ENCODE measurements around the gene ZNF207. TPM values are rescaled to one million over a fixed set of nuclear protein-coding genes. Genes with fewer than 3 reads are reported as not detected.

The ZNF207 gene
- total and polyA plus RNA-seq, 2 donors (not counting 1 experiment from before 2014, with no cell fraction given), result 135 to 314 TPM

DNA sequence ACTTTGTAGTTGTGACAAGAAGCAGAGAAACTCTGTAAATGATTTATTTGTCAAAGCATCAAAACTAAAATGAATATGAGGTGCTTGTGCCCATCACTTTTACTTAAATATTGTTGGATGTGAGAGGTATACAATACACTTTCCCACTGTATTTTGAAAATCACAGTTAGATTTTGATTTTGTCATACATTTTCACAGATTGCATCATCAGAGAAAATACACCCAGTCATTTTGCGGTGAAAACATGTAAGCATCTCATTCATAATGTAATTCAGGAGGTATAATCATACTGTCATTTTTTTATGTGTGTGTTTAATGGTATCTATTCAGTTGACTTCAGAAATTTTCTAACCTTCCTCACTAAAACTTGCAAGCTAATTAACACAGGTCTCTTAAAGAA lies 11.3 kb downstream of the ZNF207 start:
- H3K9me3 ChIP-seq (ENCODE audit: control extremely low read depth in 1 of 3, control insufficient read depth in 2 of 3, insufficient read depth in 1 of 3, low read length in 2 of 3), result no peaks in the 10 kb centered on the region
- H3K4me3 ChIP-seq (ENCODE audit: control extremely low read depth in 1 of 5, extremely low read depth in 1 of 5, insufficient read depth in 1 of 5, low read depth in 2 of 5, low read length in 4 of 5), result no peak overlapping the region
- no peaks in the 10 kb centered on the region for H3K9me3 Mint-ChIP-seq (ENCODE audit: insufficient read depth)
- no peak overlapping the region for H3K27ac ChIP-seq (ENCODE audit: low read length in 2 of 2)
- peaks cover 75% of the 10 kb centered on the region for H4K20me1 ChIP-seq (ENCODE audit: control insufficient read depth, insufficient read depth, low read length, poor library complexity, severe bottlenecking)
- H2AFZ ChIP-seq (ENCODE audit: insufficient read depth, low read depth, low read length, poor library complexity, severe bottlenecking), result no peak overlapping the region
- peaks cover 0 to 4% of the 10 kb centered on the region in 2 donors for H3K4me1 ChIP-seq (ENCODE audit: control insufficient read depth in 2 of 2, insufficient read depth in 2 of 2, low read length in 2 of 2)
- H3K27me3 ChIP-seq (replicated peaks in 1 of 4; ENCODE audit: control extremely low read depth in 1 of 4, control insufficient read depth in 3 of 4, insufficient read depth in 4 of 4, low read length in 3 of 4), result no peaks in the 10 kb centered on the region
- H3K36me3 ChIP-seq (replicated peaks in 1 of 2; ENCODE audit: control extremely low read depth in 1 of 2, control insufficient read depth in 1 of 2, extremely low read depth in 1 of 2, insufficient read depth in 2 of 2, low read length in 1 of 2), result peaks cover 3 to 86% of the 10 kb centered on the region in 2 experiments
- no peak overlapping the region for H3K9ac ChIP-seq (ENCODE audit: low read length)
- H3K4me3 Mint-ChIP-seq, result no peak overlapping the region
- H3K79me2 ChIP-seq (ENCODE audit: control insufficient read depth, insufficient read depth, low read length), result peaks cover 71% of the 10 kb centered on the region
- DNase-seq, result no peak
- CTCF ChIA-PET, result interaction anchor here (0.6 kb wide), 1 partner anchor 111 kb away, joined by 4 read pairs; no protein-coding TSS in a partner anchor
- intact Hi-C loops (cut with micrococcal nuclease), result no loop called here
- no peaks in the 10 kb centered on the region for H3K27me3 Mint-ChIP-seq
- H3K4me2 ChIP-seq (replicated peaks; ENCODE audit: low read depth, low read length, poor library complexity, severe bottlenecking), result no peak overlapping the region
- no peak for TF ChIP-seq EZH2 (IDR thresholded peaks at IDR 0.05; ENCODE audit: borderline replicate concordance, insufficient read depth, low read depth, low read length, poor library complexity, severe bottlenecking)
- TF ChIP-seq, protein P1, sequence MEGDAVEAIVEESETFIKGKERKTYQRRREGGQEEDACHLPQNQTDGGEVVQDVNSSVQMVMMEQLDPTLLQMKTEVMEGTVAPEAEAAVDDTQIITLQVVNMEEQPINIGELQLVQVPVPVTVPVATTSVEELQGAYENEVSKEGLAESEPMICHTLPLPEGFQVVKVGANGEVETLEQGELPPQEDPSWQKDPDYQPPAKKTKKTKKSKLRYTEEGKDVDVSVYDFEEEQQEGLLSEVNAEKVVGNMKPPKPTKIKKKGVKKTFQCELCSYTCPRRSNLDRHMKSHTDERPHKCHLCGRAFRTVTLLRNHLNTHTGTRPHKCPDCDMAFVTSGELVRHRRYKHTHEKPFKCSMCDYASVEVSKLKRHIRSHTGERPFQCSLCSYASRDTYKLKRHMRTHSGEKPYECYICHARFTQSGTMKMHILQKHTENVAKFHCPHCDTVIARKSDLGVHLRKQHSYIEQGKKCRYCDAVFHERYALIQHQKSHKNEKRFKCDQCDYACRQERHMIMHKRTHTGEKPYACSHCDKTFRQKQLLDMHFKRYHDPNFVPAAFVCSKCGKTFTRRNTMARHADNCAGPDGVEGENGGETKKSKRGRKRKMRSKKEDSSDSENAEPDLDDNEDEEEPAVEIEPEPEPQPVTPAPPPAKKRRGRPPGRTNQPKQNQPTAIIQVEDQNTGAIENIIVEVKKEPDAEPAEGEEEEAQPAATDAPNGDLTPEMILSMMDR (IDR thresholded peaks at IDR 0.05), result no peak
- no peak overlapping the region for H3K27ac Mint-ChIP-seq
- WGBS (ENCODE audit: insufficient coverage), result no CpG with 5 or more reads among the region's 1 CpG
- peaks cover 9% of the 10 kb centered on the region for H3K4me1 Mint-ChIP-seq
- POLR2A ChIA-PET, result no interaction called here
- no peak for ATAC-seq (ENCODE audit: low read depth)

DNA sequence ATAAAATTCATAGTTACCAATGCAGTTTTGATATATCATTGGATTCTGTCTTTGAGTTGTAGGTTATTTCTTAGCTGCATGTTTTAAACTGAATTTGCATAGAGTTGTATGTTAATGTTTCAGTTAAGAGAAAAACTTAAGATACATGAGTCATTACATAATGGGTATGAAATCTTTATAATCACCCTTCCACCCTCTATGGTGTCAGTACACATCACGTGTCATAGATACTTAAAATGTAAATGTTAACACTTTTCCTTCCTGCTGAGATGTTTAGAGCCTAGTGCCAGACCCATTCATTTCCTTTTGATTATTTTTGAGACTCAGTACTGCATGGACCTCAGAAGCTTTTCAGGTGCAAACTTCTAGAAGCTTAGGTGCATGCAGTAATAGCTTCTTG lies 20.5 kb downstream of the ZNF207 start:
- peaks cover 7 to 87% of the 10 kb centered on the region in 2 experiments for H3K36me3 ChIP-seq (replicated peaks in 1 of 2; ENCODE audit: control extremely low read depth in 1 of 2, control insufficient read depth in 1 of 2, extremely low read depth in 1 of 2, insufficient read depth in 2 of 2, low read length in 1 of 2)
- Mint-ChIP-seq H3K4me1 (peaks cover 6% of the 10 kb centered on the region), H3K9me3 (ENCODE audit: insufficient read depth) (no peaks in the 10 kb centered on the region), H3K4me3 (no peak overlapping the region), H3K27me3 (no peaks in the 10 kb centered on the region), H3K27ac (no peak overlapping the region)
- no peak overlapping the region for H3K4me2 ChIP-seq (replicated peaks; ENCODE audit: low read depth, low read length, poor library complexity, severe bottlenecking)
- DNase-seq, result no peak
- H3K27ac ChIP-seq (ENCODE audit: low read length in 2 of 2), result no peak overlapping the region
- H3K9me3 ChIP-seq (ENCODE audit: control extremely low read depth in 1 of 3, control insufficient read depth in 2 of 3, insufficient read depth in 1 of 3, low read length in 2 of 3), result no peaks in the 10 kb centered on the region
- peaks cover 73% of the 10 kb centered on the region for H4K20me1 ChIP-seq (ENCODE audit: control insufficient read depth, insufficient read depth, low read length, poor library complexity, severe bottlenecking)
- ChIA-PET CTCF (interaction anchor here (1.0 kb wide), 1 partner anchor 92 kb away, joined by 4 read pairs; no protein-coding TSS in a partner anchor), POLR2A (no interaction called here)
- H3K27me3 ChIP-seq (replicated peaks in 1 of 4; ENCODE audit: control extremely low read depth in 1 of 4, control insufficient read depth in 3 of 4, insufficient read depth in 4 of 4, low read length in 3 of 4), result no peaks in the 10 kb centered on the region
- intact Hi-C loops (cut with micrococcal nuclease), result no loop called here
- no peak overlapping the region for H2AFZ ChIP-seq (ENCODE audit: insufficient read depth, low read depth, low read length, poor library complexity, severe bottlenecking)
- ATAC-seq (ENCODE audit: low read depth), result no peak
- no peak overlapping the region for H3K4me3 ChIP-seq (ENCODE audit: control extremely low read depth in 1 of 5, extremely low read depth in 1 of 5, insufficient read depth in 1 of 5, low read depth in 2 of 5, low read length in 4 of 5)
- TF ChIP-seq EZH2 (IDR thresholded peaks at IDR 0.05; ENCODE audit: borderline replicate concordance, insufficient read depth, low read depth, low read length, poor library complexity, severe bottlenecking), result no peak
- TF ChIP-seq, protein P1 (IDR thresholded peaks at IDR 0.05), result no peak
- H3K9ac ChIP-seq (ENCODE audit: low read length), result no peak overlapping the region
- no CpG with 5 or more reads among the region's 1 CpG for WGBS (ENCODE audit: insufficient coverage)
- H3K4me1 ChIP-seq (ENCODE audit: control insufficient read depth in 2 of 2, insufficient read depth in 2 of 2, low read length in 2 of 2), result no peaks in the 10 kb centered on the region
- peaks cover 14% of the 10 kb centered on the region for H3K79me2 ChIP-seq (ENCODE audit: control insufficient read depth, insufficient read depth, low read length)

Measured in B cell (primary cell).